Fibroblast of mammary gland (primary cell): ENCODE results near the gene SRMS.
"Not testable (repeated sequence)": the region's sequence is repeated elsewhere in the genome, so short reads cannot be mapped to it uniquely, and the experiment has no call there.

Experiments used
- DNase-seq: peaks from one replicate; pipeline ENCODE4 v3.0.0-alpha.2; 2010; ENCODE audit warnings: low read depth
- H3K4me3 ChIP-seq: 2 replicates; pipeline ENCODE4 v1.5.1; 2011; ENCODE audit warnings: low read depth, mild to moderate bottlenecking, low read length, moderate library complexity; ENCODE audit not compliant: control insufficient read depth
- CTCF ChIP-seq: conservative IDR thresholded peaks from 2 replicates; pipeline ENCODE4 v1.5.1; 2011; ENCODE audit warnings: low read depth, low read length, inconsistent platforms; ENCODE audit not compliant: control insufficient read depth, insufficient read depth

The SRMS gene

GRCh38 chr20:63563225-63563935 lies 15.8 kb upstream of the SRMS start:
- H3K4me3 ChIP-seq: no peak overlapping the region
- no peak for DNase-seq
- TF ChIP-seq CTCF: no peak

DNA sequence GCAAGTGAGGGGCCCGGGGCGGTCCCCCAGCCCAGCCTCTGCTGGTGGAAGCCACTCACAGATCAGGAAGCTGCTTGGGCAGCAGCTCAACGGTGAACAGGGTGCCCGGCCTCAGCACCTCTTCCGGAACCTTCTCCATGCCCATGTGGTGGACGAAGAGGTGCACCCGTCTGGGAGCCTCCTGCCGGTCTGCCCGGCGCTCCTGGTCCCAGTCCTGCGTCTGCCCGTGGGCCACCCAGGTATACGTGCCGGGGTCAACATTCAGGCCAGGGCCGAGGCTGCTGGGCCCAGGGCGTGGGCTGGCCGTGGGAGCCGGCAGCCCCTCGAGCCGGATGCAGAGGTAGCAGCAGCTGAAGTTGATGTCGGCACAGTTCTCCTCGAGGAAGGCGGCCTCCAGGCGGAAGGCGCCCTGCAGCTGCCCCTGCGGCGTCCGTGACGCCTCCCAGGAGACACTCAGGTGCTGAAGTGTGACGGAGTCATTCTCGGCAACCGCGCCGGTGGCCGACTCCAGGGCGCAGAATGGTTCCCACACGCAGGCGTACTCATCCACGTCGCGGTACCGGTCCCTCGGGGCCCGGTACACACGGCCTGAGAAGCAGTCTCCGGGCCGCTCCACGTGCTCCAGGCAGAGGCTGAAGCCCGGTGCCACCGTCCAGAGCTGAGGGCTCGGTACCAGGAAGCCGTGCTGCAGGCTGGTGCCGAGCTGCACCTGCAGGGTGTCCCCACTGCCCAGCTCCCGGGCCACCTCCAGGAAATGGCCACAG lies 15.1 kb upstream of the SRMS start:
- TF ChIP-seq CTCF: no peak
- no peak overlapping the region for H3K4me3 ChIP-seq
- no peak for DNase-seq

GRCh38 chr20:63561624-63562396 lies 14.3 kb upstream of the SRMS start:
- no peak overlapping the region for H3K4me3 ChIP-seq
- no peak for TF ChIP-seq CTCF
- DNase-seq: no peak

GRCh38 chr20:63560856-63561609 lies 13.5 kb upstream of the SRMS start:
- TF ChIP-seq CTCF: no peak
- H3K4me3 ChIP-seq: no peak overlapping the region
- no peak for DNase-seq

- no peak for TF ChIP-seq CTCF
- no peak for DNase-seq
- H3K4me3 ChIP-seq: no peak overlapping the region
Observed at GRCh38 chr20:63560333-63560805, 12.8 kb upstream of the SRMS start.

DNA sequence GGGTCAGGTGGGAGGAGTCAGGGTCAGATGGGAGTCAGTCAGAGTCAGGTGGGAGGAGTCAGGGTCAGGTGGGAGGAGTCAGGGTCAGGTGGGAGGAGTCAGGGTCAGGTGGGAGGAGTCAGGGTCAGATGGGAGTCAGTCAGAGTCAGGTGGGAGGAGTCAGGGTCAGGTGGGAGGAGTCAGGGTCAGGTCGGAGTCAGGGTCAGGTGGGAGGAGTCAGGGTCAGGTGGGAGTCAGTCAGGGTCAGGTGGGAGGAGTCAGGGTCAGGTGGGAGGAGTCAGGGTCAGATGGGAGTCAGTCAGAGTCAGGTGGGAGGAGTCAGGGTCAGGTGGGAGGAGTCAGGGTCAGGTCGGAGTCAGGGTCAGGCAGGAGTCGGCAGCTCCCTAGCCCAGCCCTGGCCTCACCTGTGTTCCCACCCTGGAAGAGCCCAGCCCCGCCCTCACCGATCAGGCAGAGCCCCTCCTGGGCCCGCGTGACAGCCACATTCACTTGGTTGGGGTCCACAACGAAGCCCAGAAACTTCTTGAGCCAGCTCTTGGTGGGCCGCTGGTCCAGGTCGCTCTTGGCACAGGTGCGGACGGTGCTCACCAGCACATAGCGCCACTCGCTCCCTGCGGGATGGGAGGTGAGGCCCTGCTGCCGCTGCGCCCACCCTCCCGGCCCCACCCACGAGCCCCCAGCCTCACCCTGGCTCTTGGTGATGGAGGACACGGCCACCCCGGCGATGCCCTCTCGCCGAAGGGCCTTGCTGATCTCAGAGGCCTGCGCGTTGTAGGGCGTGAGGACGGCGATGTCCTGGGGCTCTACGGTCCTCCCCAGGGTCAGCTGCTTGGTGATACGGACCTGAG lies 12.2 kb upstream of the SRMS start:
- H3K4me3 ChIP-seq, DNase-seq: not testable (repeated sequence)
